Breast epithelium (tissue), 4 donors: ENCODE measurements around the gene CDH6. TPM values are rescaled to one million over a fixed set of nuclear protein-coding genes. Genes with fewer than 3 reads are reported as not detected.

Experiments used
- DNase-seq, 2 donors: peaks; one replicate each; pipeline ENCODE4 v3.0.0-alpha.2; 2019; ENCODE audit warnings: low spot score in 2 of 2
- H3K27ac ChIP-seq, 2 donors: fragments of 200-600 bp; sonication (generic) in 1 of 2; one replicate each; pipeline ENCODE4 v1.5.1; 2016 to 2019; ENCODE audit warnings: mild to moderate bottlenecking in 1 of 2
- H3K27me3 ChIP-seq, 2 donors: fragments of 200-600 bp; sonication (generic) in 1 of 2; one replicate each; pipeline versions ENCODE4 v1.5.1 to v1.6.0; 2017 to 2019; ENCODE audit warnings: control low read depth in 1 of 2, mild to moderate bottlenecking in 1 of 2
- H3K36me3 ChIP-seq: fragments of 200-600 bp; one replicate; pipeline ENCODE4 v1.5.1; 2019
- H3K4me1 ChIP-seq, 2 donors: fragments of 200-600 bp; sonication (generic); one replicate each; pipeline ENCODE4 v1.5.1; 2016 to 2019; ENCODE audit warnings: control low read depth in 1 of 2
- H3K4me3 ChIP-seq, 3 donors: fragments of 200-600 bp; sonication (generic); 1 replicate in 2 of 3; 2 replicates in 1 of 3; pipeline ENCODE4 v1.5.1; 2016 to 2019; ENCODE audit warnings: mild to moderate bottlenecking in 3 of 3, moderate library complexity in 2 of 3
- H3K9me3 ChIP-seq, 2 donors: fragments of 200-600 bp; sonication (generic) in 1 of 2; one replicate each; pipeline ENCODE4 v1.5.1; 2016 to 2019; ENCODE audit warnings: control low read depth in 1 of 2
- POLR2A ChIP-seq: fragments of 450-650 bp; IDR thresholded peaks from one replicate; pipeline ENCODE4 v1.6.1; 2016; ENCODE audit warnings: antibody characterized with exemption, mild to moderate bottlenecking, moderate library complexity
- POLR2AphosphoS5 ChIP-seq, 3 donors: sonication (generic); formaldehyde crosslinking; IDR thresholded peaks; one replicate each; pipeline ENCODE4 v1.6.1; 2017; ENCODE audit warnings: antibody characterized with exemption in 3 of 3
- intact Hi-C: fragments of 100-400 bp; cut with DNase I; formaldehyde crosslinking; loops from one replicate; pipeline ENCODE4 v1.15.1; 2023; ENCODE audit warnings: low total_unique reads
- total RNA-seq, 3 donors: library from RNA; depleted of rRNA; stranded (reverse); fragments of >200 nt; gene quantifications; one replicate each; pipeline ENCODE4 v1.1.0, GENCODE V29; 2016
- TF ChIP-seq, protein P1 (sequence below), 3 donors: fragments of 450-650 bp; IDR thresholded peaks; one replicate each; pipeline ENCODE4 v1.5.1; 2016 to 2017; ENCODE audit warnings: antibody characterized with exemption in 3 of 3, mild to moderate bottlenecking in 3 of 3, moderate library complexity in 3 of 3

CDH6 gene
- total RNA-seq, 3 donors from 2014 or later, result 1.4 to 4.8 (median 3.9) TPM

DNA sequence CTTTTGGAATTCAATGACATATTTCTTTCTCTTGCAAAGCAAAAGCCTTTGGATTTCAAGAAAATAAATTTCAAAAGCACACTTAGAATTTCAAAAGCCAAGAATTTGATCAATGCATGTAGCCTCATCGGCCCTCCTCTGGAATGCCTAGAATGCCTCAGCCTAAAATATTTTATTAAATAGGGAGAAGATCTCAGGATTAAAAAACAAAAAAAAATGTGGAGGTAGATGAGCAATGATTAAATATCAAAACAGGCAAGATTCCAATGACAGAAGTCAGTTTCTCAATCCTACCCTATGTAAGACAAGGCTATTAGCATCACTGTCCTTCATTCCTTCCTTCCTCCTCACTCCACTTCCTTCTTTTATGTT, 169.0 kb downstream of the CDH6 start:
- Histone ChIP-seq H3K4me1 (no peaks in the 10 kb centered on the region), H3K4me3 (no peak overlapping the region), H3K27ac (no peak overlapping the region), H3K27me3 (no peaks in the 10 kb centered on the region), H3K36me3 (no peaks in the 10 kb centered on the region), H3K9me3 (no peaks in the 10 kb centered on the region)
- intact Hi-C loops, result no loop called here
- no peak for DNase-seq
- TF ChIP-seq POLR2AphosphoS5 (IDR thresholded peaks at IDR 0.05), result no peak
- no peak for TF ChIP-seq POLR2A
- TF ChIP-seq, protein P1, sequence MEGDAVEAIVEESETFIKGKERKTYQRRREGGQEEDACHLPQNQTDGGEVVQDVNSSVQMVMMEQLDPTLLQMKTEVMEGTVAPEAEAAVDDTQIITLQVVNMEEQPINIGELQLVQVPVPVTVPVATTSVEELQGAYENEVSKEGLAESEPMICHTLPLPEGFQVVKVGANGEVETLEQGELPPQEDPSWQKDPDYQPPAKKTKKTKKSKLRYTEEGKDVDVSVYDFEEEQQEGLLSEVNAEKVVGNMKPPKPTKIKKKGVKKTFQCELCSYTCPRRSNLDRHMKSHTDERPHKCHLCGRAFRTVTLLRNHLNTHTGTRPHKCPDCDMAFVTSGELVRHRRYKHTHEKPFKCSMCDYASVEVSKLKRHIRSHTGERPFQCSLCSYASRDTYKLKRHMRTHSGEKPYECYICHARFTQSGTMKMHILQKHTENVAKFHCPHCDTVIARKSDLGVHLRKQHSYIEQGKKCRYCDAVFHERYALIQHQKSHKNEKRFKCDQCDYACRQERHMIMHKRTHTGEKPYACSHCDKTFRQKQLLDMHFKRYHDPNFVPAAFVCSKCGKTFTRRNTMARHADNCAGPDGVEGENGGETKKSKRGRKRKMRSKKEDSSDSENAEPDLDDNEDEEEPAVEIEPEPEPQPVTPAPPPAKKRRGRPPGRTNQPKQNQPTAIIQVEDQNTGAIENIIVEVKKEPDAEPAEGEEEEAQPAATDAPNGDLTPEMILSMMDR (IDR thresholded peaks at IDR 0.05), result no peak

GRCh38 chr5:31362931-31363568, 169.6 kb downstream of the CDH6 start:
- no peak overlapping the region for H3K27ac ChIP-seq
- no peak for TF ChIP-seq POLR2AphosphoS5 (IDR thresholded peaks at IDR 0.05)
- TF ChIP-seq, protein P1 (IDR thresholded peaks at IDR 0.05), result no peak
- TF ChIP-seq POLR2A, result no peak

DNA sequence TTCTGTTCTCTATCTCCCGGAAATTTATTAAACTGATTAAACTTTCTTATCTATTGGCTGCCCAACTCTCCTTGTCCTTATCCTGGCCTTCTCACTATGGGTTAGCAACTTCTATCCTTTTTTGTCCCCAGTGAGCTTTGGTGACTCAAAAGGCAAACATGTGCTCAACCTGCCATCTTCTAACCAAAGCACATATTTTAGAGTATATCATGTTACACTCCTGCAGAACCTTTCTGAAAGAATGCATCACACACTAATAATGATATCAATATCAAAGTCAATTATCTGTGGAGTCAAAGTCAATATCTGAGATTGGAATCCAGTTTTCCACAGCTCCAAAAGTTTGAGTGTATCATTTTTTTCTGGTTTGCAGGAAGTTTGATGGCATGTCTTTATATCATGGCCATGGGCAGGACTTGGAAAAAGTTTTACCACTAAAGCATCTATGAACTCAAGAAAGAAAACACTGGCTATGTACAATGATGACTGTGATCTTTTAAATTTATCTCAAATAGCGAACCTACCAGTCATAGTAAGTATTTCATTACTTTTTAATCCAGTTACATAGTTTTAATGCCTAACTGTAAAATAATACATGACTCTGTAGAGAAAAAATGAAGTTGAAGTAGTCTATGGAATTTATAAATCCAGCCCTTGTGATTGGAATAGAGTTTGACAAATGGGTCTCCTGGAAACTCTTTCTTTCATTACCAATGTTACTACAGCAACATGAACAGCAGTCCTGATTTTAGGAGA, 171.6 kb downstream of the CDH6 start:
- Histone ChIP-seq H3K9me3 (no peaks in the 10 kb centered on the region), H3K4me3 (no peak overlapping the region), H3K36me3 (no peaks in the 10 kb centered on the region), H3K27me3 (no peaks in the 10 kb centered on the region), H3K27ac (no peak overlapping the region), H3K4me1 (no peaks in the 10 kb centered on the region)
- TF ChIP-seq, protein P1 (IDR thresholded peaks at IDR 0.05), result no peak
- TF ChIP-seq POLR2A (no peak), POLR2AphosphoS5 (IDR thresholded peaks at IDR 0.05) (no peak)
- no peak for DNase-seq
- intact Hi-C loops, result no loop called here

More at GRCh38 chr5:31362931-31363568, 169.6 kb downstream of the CDH6 start:
- H3K36me3 ChIP-seq, result no peaks in the 10 kb centered on the region
- no peaks in the 10 kb centered on the region for H3K27me3 ChIP-seq
- H3K4me1 ChIP-seq, result no peaks in the 10 kb centered on the region
- no peaks in the 10 kb centered on the region for H3K9me3 ChIP-seq
- intact Hi-C loops, result no loop called here
- DNase-seq, result no peak
- no peak overlapping the region for H3K4me3 ChIP-seq

GRCh38 chr5:31365776-31366175, 172.3 kb downstream of the CDH6 start:
- intact Hi-C loops, result no loop called here
- DNase-seq, result no peak
- H3K4me1 ChIP-seq, result no peaks in the 10 kb centered on the region
- no peak overlapping the region for H3K27ac ChIP-seq
- H3K36me3 ChIP-seq, result no peaks in the 10 kb centered on the region
- no peak for TF ChIP-seq POLR2A
- TF ChIP-seq POLR2AphosphoS5 (IDR thresholded peaks at IDR 0.05), result no peak
- TF ChIP-seq, protein P1 (IDR thresholded peaks at IDR 0.05), result no peak
- no peak overlapping the region for H3K4me3 ChIP-seq
- no peaks in the 10 kb centered on the region for H3K9me3 ChIP-seq
- H3K27me3 ChIP-seq, result no peaks in the 10 kb centered on the region

DNA sequence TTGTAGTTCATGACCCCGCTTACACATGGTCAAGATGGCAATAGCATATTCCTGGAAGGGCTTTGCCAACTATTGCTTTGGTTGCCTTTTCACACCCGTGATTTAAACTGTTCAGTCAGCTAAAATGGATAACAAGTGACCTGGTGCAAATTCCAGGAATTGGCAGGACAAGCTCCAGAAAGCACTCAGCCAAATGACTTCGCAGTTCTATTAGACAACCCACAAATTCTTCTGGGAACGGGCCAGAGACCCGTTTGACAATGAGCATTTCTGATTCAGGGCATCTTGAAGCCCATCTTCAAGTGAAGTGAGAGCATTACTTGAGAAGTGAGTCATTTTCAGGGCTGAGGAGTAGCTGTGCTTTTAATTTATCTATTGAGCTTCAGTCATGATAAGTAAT, 173.5 kb downstream of the CDH6 start:
- Histone ChIP-seq H3K36me3 (no peaks in the 10 kb centered on the region), H3K4me1 (no peaks in the 10 kb centered on the region), H3K27ac (no peak overlapping the region), H3K27me3 (no peaks in the 10 kb centered on the region), H3K9me3 (no peaks in the 10 kb centered on the region), H3K4me3 (no peak overlapping the region)
- DNase-seq, result no peak
- TF ChIP-seq, protein P1 (IDR thresholded peaks at IDR 0.05), result no peak
- no peak for TF ChIP-seq POLR2AphosphoS5 (IDR thresholded peaks at IDR 0.05)
- no peak for TF ChIP-seq POLR2A
- intact Hi-C loops, result no loop called here
